ENCODE measurements around the gene SMYD5.
"Not testable (repeated sequence)": the region's sequence is repeated elsewhere in the genome, so short reads cannot be mapped to it uniquely, and the experiment has no call there.

The SMYD5 gene

GRCh38 chr2:73214120-73215035 is at the start of gene SMYD5:
SMYD5 (plus strand) TSS chr2:73214245; CDS start chr2:73214267, 22 bp downstream.
- DNase-seq, result peak; percentile 10

DNA sequence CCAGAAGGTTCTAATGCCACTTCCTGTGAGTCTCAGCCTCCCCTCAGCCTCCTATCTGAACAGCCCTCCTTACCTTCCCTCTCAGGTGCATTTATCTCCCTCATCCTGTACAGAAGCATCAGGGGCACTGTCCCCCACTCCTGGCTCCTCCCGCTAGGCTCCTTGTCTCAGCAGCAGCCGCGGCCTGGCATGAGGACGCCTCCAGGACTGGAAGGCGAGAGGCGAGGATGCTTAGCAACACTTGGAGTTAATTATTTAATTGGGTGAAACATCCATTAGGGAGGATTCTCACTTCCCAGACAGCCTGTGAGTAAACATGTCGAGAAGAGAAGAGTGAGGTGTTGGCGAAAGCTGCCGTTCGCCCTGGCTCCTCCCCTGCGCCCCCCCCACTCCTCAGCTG is 48.1 kb upstream of the SMYD5 start:
- not testable (repeated sequence) for DNase-seq

- DNase-seq, result not testable (repeated sequence)
Measured at GRCh38 chr2:73166813-73167212, 47.2 kb upstream of the SMYD5 start.

DNA sequence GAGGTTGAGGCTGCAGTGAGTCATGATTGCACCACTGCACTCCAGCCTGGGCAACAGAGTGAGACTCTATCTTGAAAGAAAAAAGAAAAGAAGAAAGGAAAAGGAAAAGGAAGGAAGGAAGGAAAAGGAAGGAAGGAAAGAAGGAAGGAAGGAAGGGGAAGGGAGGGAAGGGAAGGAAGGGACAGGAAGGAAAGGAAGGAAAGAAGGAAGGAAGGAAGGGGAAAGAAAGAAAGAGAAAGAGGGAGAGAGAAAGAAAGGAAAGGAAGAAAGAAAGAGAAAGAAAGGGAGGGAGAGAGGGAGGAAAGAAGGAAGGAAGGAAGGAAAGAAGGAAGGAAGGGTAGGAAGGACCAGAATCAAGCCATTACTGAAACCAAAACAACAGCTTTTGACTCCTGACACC is 45.7 kb upstream of the SMYD5 start:
- DNase-seq, result not testable (repeated sequence)

DNA sequence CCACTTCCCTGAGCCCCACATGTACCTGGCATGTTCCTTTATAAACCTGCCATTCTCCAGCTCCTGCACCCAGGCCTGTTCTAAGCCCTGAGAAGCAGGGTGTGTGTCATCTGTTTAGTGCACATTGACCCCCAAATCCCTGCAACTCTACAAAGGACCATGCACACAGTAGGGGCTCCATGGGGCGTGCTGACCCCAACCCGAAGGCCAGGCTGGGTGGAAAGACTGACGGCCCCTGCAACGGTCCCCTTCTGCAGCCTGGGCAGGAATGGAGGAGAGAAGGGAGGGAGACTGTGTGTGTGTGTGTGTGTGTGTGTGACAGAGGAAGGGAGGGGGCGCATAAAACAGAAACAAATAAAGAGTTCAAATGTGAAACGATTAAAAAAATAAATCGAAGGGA is 43.7 kb upstream of the SMYD5 start:
- not testable (repeated sequence) for DNase-seq

DNA sequence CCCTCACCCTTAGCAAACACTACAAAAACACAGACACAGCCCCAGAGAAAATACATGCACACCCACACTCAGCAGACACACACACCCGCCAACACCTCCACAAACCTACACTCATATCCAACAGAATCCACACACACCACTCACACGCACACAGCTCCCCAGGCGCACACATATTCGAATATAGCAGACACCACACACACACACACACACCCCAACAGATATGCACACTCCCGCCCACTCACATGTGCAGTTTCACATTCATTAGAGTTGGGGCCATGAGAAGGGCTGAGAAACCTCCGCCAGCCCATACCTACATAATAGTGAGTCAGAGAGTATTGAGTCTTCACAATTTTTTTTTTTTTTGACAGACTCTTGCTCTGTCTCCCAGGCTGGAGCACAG is 41.1 kb upstream of the SMYD5 start:
- DNase-seq, result no peak

DNA sequence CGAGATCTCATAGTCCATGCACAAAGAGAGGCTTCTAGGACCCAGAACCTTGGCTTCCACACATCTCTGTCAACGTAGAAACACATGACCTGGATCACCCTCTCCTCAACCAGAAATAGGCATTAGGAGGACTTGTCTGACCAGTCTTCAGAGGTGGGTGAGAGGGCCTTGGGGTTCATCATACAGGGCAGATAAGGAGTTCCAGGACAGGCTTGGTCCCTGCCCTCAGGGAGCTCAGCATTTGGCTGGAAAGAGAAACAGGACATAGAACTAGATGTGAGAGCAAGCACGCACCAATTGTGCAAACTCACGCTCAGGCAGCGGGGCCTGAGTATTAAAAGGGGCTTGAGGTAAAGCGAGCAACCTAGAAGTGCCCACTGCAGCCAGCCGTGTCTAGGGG is 40.3 kb upstream of the SMYD5 start:
- DNase-seq, result no peak

DNA sequence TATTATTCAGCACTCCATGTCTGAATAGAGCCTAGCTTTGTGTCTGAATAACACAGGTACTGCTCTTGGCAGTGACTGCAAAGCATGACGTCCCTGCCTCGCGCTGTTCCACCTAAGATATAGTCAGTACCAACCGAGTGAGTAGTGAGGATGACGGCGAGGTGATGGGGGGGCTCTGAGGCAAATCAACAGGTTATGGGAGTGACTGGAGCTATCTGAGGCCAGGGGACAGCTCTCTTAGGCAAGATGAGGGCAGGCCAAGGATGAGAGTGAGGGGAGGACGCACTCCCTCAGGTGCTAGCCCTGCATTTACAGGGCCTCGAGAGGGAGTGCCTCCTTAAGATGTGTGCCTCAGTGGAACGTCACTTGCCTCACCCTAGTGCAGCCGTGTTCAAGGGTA is 39.8 kb upstream of the SMYD5 start:
- DNase-seq, result no peak

DNA sequence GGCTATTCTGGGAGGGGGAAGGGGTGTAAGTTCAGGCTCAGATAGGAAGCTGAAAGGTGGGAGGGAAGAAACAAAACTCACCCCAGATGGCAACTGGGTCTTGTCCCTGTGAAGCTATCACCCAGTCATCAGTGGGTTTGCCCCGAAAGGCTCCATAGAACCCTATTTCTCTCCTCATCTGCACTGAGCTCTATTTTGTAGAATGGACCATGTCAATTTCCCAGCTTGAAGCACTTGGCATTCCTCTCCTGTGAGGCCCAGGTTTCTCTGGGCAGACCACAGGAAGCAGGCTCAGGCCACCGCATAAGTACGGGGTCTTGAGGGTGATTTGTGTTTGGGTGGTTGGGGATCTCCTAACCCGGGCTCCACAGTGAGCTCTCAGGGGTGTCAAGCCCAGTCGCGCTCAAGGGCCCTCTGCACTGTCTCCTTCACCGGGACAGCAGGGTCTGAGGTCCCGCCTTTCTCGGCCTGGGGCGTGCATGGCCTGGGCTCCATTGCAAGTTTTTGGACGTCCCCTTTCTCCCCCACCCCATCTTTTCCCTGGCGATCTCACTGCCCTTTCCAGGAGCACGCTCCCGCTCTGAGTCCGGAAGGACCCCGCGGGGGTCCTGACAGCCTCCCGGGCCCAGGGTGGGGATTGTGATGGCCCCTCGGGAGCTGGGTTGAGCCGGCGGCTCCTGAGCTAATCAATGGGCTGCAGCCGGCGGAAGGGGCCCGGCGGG is 38.9 kb upstream of the SMYD5 start:
- DNase-seq, result no peak

GRCh38 chr2:73175663-73176204 is 38.3 kb upstream of the SMYD5 start:
- no peak for DNase-seq

DNA sequence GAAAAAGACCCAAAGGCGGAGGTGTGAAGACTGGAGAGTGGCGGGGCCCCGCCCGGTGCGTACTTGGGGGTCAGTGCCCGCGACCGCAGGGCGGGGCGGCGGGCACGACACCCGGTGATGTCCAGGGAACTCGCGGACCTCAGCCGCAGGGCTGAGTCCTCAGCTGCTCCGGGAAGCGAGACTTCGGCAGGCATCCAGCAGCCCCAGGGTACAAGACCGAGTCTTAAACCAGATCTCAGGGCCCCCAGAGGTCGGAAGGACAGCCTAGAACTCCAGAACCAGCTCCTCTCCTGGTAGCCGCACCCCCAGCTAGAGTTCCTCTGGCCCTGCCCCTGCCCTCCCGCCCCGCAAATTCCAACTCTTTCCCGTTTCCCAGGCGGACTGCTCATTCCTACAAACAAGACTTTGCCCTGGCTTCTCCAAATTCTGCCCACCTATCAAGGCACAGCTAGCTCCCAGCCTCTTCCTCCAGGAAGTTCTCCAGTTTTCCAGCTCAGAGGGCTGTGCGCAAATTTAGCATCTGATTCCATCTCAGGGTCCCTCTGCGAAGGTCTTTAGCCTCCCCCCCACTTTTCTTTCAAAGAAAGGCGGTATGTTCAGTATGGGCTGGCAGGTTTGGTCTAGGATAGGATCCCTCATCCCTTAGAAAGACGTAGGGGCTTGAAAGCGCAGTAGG is 37.7 kb upstream of the SMYD5 start:
- DNase-seq, result no peak

GRCh38 chr2:73176881-73177644 is 37.0 kb upstream of the SMYD5 start:
- peak; percentile 63 for DNase-seq

GRCh38 chr2:73177645-73178255 is 36.3 kb upstream of the SMYD5 start:
- no peak for DNase-seq

GRCh38 chr2:73185965-73186364 is 28.1 kb upstream of the SMYD5 start:
- no peak for DNase-seq

DNA sequence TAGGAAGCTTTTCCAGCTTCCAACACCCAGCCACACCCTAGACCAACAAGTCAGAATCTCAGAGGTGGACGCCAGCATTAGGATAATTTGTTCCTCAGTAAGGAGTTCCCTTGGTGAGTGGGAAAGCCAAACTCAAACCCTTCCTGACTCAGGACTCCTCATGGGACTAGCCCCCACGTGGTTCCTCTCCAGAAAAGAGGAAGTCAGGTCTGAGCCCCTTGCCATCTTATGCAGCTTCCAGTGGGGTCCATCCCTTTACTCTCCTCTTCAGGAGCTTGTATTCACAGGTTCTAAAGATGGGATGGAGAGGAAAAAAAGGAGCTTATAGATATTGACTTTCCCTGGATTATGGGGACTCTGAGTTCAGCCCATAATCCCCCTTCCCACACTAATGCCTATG is 26.5 kb upstream of the SMYD5 start:
- no peak for DNase-seq

DNA sequence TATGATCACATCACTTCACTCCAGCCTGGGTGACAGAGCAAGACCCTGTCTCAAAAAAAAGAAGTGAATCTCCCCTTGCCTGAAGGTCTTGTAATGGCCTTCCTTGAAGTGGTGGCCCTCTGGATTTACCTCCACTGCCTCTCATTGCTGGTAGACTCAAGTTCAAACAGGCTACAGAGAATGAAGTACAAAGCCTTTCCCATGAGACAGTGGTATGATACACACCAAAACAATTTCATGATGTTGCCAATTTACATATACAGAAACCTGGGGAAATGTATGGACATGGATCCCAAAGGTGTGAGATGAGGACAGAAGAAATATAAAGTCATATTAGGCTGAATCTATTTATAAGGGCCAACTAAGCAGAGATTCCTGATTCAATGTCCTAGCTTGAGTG is 16.5 kb upstream of the SMYD5 start:
- DNase-seq, result no peak

DNA sequence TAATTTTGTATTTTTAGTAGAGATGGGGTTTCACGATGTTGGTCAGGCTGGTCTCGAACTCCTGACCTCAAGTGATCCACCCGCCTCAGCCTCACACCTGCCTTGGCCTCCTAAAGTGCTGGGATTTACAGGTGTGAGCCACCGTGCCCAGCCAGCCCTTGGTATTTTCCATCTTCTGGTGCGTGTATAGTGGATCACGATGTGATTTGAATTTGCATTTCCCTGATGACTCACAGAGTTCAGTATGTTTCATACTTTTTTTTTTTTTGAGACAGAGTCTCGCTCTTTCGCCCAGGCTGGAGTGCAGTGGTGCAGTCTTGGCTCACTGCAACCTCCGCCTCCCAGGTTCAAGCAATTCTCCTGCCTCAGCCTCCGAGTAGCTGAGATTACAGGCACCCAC is 13.8 kb upstream of the SMYD5 start:
- not testable (repeated sequence) for DNase-seq

- DNase-seq, result peak; percentile 9
Measured at GRCh38 chr2:73202156-73203054, 11.6 kb upstream of the SMYD5 start, which contains the start of gene NOTO. NOTO (plus strand) TSS chr2:73202574; CDS start chr2:73202667, 93 bp downstream.

- DNase-seq, result no peak
Measured at GRCh38 chr2:73203055-73203681, 10.9 kb upstream of the SMYD5 start.

- no peak for DNase-seq
Measured at GRCh38 chr2:73205611-73206010, 8.4 kb upstream of the SMYD5 start.
